ENCODE measurements around the gene TVP23A.

- TF ChIP-seq, protein P1, sequence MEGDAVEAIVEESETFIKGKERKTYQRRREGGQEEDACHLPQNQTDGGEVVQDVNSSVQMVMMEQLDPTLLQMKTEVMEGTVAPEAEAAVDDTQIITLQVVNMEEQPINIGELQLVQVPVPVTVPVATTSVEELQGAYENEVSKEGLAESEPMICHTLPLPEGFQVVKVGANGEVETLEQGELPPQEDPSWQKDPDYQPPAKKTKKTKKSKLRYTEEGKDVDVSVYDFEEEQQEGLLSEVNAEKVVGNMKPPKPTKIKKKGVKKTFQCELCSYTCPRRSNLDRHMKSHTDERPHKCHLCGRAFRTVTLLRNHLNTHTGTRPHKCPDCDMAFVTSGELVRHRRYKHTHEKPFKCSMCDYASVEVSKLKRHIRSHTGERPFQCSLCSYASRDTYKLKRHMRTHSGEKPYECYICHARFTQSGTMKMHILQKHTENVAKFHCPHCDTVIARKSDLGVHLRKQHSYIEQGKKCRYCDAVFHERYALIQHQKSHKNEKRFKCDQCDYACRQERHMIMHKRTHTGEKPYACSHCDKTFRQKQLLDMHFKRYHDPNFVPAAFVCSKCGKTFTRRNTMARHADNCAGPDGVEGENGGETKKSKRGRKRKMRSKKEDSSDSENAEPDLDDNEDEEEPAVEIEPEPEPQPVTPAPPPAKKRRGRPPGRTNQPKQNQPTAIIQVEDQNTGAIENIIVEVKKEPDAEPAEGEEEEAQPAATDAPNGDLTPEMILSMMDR (IDR thresholded peaks at IDR 0.05): no peak
- no peak for TF ChIP-seq POLR2A (IDR thresholded peaks at IDR 0.05)
Observed at GRCh38 chr16:10769381-10769780, 49.2 kb downstream of the TVP23A start.

Data from right lobe of liver (tissue), 4 donors.